HG02610 (cell line): ENCODE measurements around the gene PIEZO1.

ENCODE experiments used
- ATAC-seq: cut with Tn5 transposase; IDR thresholded peaks from one replicate; pipeline ENCODE4 v1.9.1; 2021; ENCODE audit warnings: mild to moderate bottlenecking, moderate library complexity; ENCODE audit not compliant: unreplicated experiment

Gene PIEZO1

GRCh38 chr16:88694221-88695087, 90.6 kb downstream of the PIEZO1 start:
- ATAC-seq: no peak

- ATAC-seq: no peak
Measured at GRCh38 chr16:88693420-88694177, 91.4 kb downstream of the PIEZO1 start.

- ATAC-seq: no peak
Measured at GRCh38 chr16:88692861-88693260, 92.2 kb downstream of the PIEZO1 start.

GRCh38 chr16:88691924-88692560, 93.0 kb downstream of the PIEZO1 start:
- ATAC-seq: no peak

- ATAC-seq: no peak
Measured at GRCh38 chr16:88691129-88691813, 93.7 kb downstream of the PIEZO1 start.

- ATAC-seq: no peak
Measured at GRCh38 chr16:88690341-88691128, 94.5 kb downstream of the PIEZO1 start.

- ATAC-seq: no peak
Measured at GRCh38 chr16:88688013-88688778, 96.8 kb downstream of the PIEZO1 start.

GRCh38 chr16:88687676-88688012, 97.4 kb downstream of the PIEZO1 start:
- ATAC-seq: no peak

- no peak for ATAC-seq
Measured at GRCh38 chr16:88687254-88687576, 97.8 kb downstream of the PIEZO1 start.

GRCh38 chr16:88686439-88687253, 98.4 kb downstream of the PIEZO1 start, which contains the start of gene SNAI3:
Gene SNAI3, minus strand, starts transcription at chr16:88686507. Its CDS starts 101 bp downstream, at chr16:88686406.
- peak; percentile 68 for ATAC-seq

- peak; percentile 12 for ATAC-seq
Measured at GRCh38 chr16:88686062-88686438, 99.0 kb downstream of the PIEZO1 start.

GRCh38 chr16:88685156-88686061, 99.6 kb downstream of the PIEZO1 start:
- ATAC-seq: no peak

- no peak for ATAC-seq
Measured at GRCh38 chr16:88684569-88685155, 100.4 kb downstream of the PIEZO1 start.

GRCh38 chr16:88681709-88682451, 103.1 kb downstream of the PIEZO1 start:
- peak; percentile 72 for ATAC-seq

GRCh38 chr16:88681084-88681680, 103.8 kb downstream of the PIEZO1 start:
- no peak for ATAC-seq

- no peak for ATAC-seq
Measured at GRCh38 chr16:88680554-88681083, 104.4 kb downstream of the PIEZO1 start.
